ENCODE data around the gene ARMC12.
A peak's percentile ranks its signal among the peaks of the same experiment; 100 is the strongest.

The ARMC12 gene

GRCh38 chr6:35776364-35777215, 39.8 kb downstream of the ARMC12 start, which contains the start of gene CLPSL2:
TSS of gene CLPSL2 (plus strand) at chr6:35776598. CDS start at chr6:35776619, 21 bp downstream.
- peak within 1 kb of the TSS; percentile 49 for H3K4me3 ChIP-seq (ENCODE audit: low read depth, low read length)
- no peak for TF ChIP-seq CTCF (conservative IDR thresholded peaks at IDR 0.05; ENCODE audit: low read depth, low read length)
- no peak for DNase-seq (ENCODE audit: low read depth)

- no peak for TF ChIP-seq CTCF (conservative IDR thresholded peaks at IDR 0.05; ENCODE audit: low read depth, low read length)
- no peak overlapping the region for H3K4me3 ChIP-seq (ENCODE audit: low read depth, low read length)
- DNase-seq (ENCODE audit: low read depth): no peak
Measured at GRCh38 chr6:35777356-35778102, 40.7 kb downstream of the ARMC12 start.

DNA sequence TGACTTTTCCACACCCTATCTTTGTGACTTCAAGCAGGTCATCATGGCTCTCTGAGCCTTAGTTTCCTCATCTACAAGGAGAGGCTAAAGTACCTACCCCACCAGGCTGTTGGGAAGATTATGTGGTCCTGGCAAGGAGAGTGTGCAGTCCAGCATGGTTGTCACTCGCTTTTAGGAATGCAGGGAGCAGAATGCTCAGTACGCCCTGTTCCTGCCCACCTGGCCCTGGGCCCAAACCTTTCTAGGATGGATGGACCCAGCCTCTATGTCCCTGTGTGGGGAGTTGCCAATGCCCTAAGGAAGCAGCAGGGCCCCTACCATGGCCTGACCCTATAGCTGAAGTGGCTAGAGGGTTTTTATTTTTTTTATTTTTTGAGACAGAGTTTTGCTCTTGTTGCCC, 41.6 kb downstream of the ARMC12 start:
- H3K4me3 ChIP-seq (ENCODE audit: low read depth, low read length): no peak overlapping the region
- no peak for TF ChIP-seq CTCF (conservative IDR thresholded peaks at IDR 0.05; ENCODE audit: low read depth, low read length)
- no peak for DNase-seq (ENCODE audit: low read depth)

- no peak for DNase-seq (ENCODE audit: low read depth)
- TF ChIP-seq CTCF (conservative IDR thresholded peaks at IDR 0.05; ENCODE audit: low read depth, low read length): no peak
- H3K4me3 ChIP-seq (ENCODE audit: low read depth, low read length): no peak within 1 kb of the TSS
Measured at GRCh38 chr6:35780719-35781118, 43.9 kb downstream of the ARMC12 start, which contains the start of gene CLPSL1. TSS of gene CLPSL1 (plus strand) at chr6:35781019. CDS start at chr6:35781111, 92 bp downstream.

- no peak overlapping the region for H3K4me3 ChIP-seq (ENCODE audit: low read depth, low read length)
- no peak for TF ChIP-seq CTCF (conservative IDR thresholded peaks at IDR 0.05; ENCODE audit: low read depth, low read length)
- no peak for DNase-seq (ENCODE audit: low read depth)
Measured at GRCh38 chr6:35781290-35781689, 44.5 kb downstream of the ARMC12 start.

DNA sequence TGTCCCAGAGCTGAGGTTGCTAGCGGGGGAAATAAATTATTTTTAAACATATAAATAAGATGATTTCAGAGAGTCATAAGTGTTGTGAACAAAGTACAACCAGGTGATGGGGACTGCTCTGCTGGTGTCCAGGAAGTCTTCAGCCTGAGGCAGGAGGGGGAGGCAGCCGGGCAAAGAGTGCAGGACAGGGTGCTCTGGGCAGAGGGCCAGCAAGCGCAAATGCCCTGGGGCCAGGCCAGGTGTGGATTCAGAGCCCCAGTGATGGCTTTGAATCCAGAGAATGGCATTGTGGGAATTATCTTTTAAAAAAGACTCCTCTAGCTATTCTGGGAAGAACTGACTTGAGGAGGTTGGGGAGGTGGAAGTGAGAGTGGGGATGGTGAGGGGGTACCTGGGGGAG, 45.6 kb downstream of the ARMC12 start:
- DNase-seq (ENCODE audit: low read depth): no peak
- no peak for TF ChIP-seq CTCF (conservative IDR thresholded peaks at IDR 0.05; ENCODE audit: low read depth, low read length)
- H3K4me3 ChIP-seq (ENCODE audit: low read depth, low read length): no peak overlapping the region
